Endothelial cell of umbilical vein (primary cell): ENCODE data around the gene KLRF2. TPM values are rescaled to one million over a fixed set of nuclear protein-coding genes. Genes with fewer than 3 reads are reported as not detected.
A peak's percentile ranks its signal among the peaks of the same experiment; 100 is the strongest.

Source experiments
- BruUV-seq: library from RNA; stranded (reverse); fragments of 400-500 nt; replicated peaks from 2 replicates; lab custom pipeline; 2021; lab: Mats Ljungman, UMichigan
- CTCF ChIA-PET: fragments of 300-600, 350-600 bp; sonication (Branson Sonifier 250); formaldehyde crosslinking; loops from one replicate; lab custom pipeline; 2021; ENCODE audit warnings: antibody characterized with exemption, inconsistent platforms; lab: Charles Lee
- POLR2A ChIA-PET: fragments of 300-600, 350-600 bp; sonication (Branson Sonifier 250); formaldehyde crosslinking; loops from one replicate; lab custom pipeline; 2021; ENCODE audit warnings: antibody characterized with exemption, inconsistent platforms; lab: Charles Lee
- DNase-seq: peaks from one replicate; pipeline ENCODE4 v3.0.0-alpha.2; 2011; ENCODE audit warnings: low read depth, low spot score
- FAIRE-seq: peaks from 2 replicates; lab custom pipeline; 2011; peaks lifted over from hg19 to GRCh38; lab: Jason Lieb, UNC
- H2AFZ ChIP-seq: 2 replicates; pipeline ENCODE4 v1.6.0; 2012; ENCODE audit warnings: low read depth, low read length, control low read depth, inconsistent platforms
- H3K27ac ChIP-seq: 2 replicates; pipeline ENCODE4 v1.5.1; 2011; ENCODE audit warnings: low read depth, mild to moderate bottlenecking, control low read depth, low read length, moderate library complexity; ENCODE audit not compliant: insufficient read depth
- H3K27me3 ChIP-seq, 2 experiments: 2 replicates each; pipeline versions ENCODE4 v1.6.0 to v1.6.1; 2011; ENCODE audit warnings: low read length in 2 of 2, mixed read lengths in 1 of 2; ENCODE audit not compliant: control insufficient read depth in 2 of 2, insufficient read depth in 2 of 2
- H3K36me3 ChIP-seq, 2 experiments: 2 replicates in 1 of 2; 3 replicates in 1 of 2; pipeline ENCODE4 v1.5.1; 2011; ENCODE audit warnings: low read length in 2 of 2, mild to moderate bottlenecking in 1 of 2, moderate library complexity in 1 of 2; ENCODE audit not compliant: control insufficient read depth in 2 of 2, insufficient read depth in 2 of 2; ENCODE audit errors: extremely low read depth in 1 of 2
- H3K4me1 ChIP-seq: 3 replicates; pipeline ENCODE4 v1.5.1; 2011; ENCODE audit warnings: mild to moderate bottlenecking, low read length; ENCODE audit not compliant: control insufficient read depth, insufficient read depth; ENCODE audit errors: extremely low read depth
- H3K4me2 ChIP-seq: 2 replicates; pipeline ENCODE4 v1.6.1; 2011; ENCODE audit warnings: low read length, control low read depth, mixed read lengths; ENCODE audit not compliant: insufficient read depth
- H3K4me3 ChIP-seq, 3 experiments: fragments of 200-600 bp in 1 of 3; sonication (generic), shearing (Covaris generic) in 1 of 3; replicated peaks in 1 of 3; 2 replicates each; pipeline ENCODE4 v1.5.1; 2011 to 2016; ENCODE audit warnings: control low read depth in 3 of 3, low read length in 3 of 3, mild to moderate bottlenecking in 2 of 3, inconsistent platforms in 1 of 3, low read depth in 1 of 3, moderate library complexity in 1 of 3; ENCODE audit not compliant: insufficient read depth in 1 of 3
- H3K79me2 ChIP-seq: 2 replicates; pipeline ENCODE4 v1.6.0; 2012; ENCODE audit warnings: low read length, inconsistent platforms; ENCODE audit not compliant: control insufficient read depth, insufficient read depth
- H3K9ac ChIP-seq: replicated peaks from 2 replicates; pipeline ENCODE3; 2011; ENCODE audit warnings: low read length, control low read depth; ENCODE audit not compliant: insufficient read depth; ENCODE audit errors: extremely low read depth
- H3K9me1 ChIP-seq: replicated peaks from 3 replicates; pipeline ENCODE4 v1.6.0; 2011; ENCODE audit warnings: mild to moderate bottlenecking, low read length; ENCODE audit not compliant: control insufficient read depth, insufficient read depth; ENCODE audit errors: extremely low read depth
- H3K9me3 ChIP-seq: replicated peaks from 2 replicates; pipeline ENCODE4 v1.5.1; 2012; ENCODE audit warnings: low read length, inconsistent platforms; ENCODE audit not compliant: control insufficient read depth, insufficient read depth
- H4K20me1 ChIP-seq: replicated peaks from 2 replicates; pipeline ENCODE3; 2011; ENCODE audit warnings: mild to moderate bottlenecking, low read length; ENCODE audit not compliant: control insufficient read depth, insufficient read depth; ENCODE audit errors: extremely low read depth
- EZH2 ChIP-seq: IDR thresholded peaks from 2 replicates; pipeline ENCODE4 v1.6.1; 2012; ENCODE audit warnings: borderline replicate concordance, low read depth, mild to moderate bottlenecking, moderate library complexity, low read length, inconsistent platforms; ENCODE audit not compliant: severe bottlenecking
- FOS ChIP-seq: IDR thresholded peaks from 2 replicates; pipeline ENCODE4 v1.6.1; 2011; ENCODE audit warnings: mild to moderate bottlenecking, low read length, moderate library complexity, borderline replicate concordance; ENCODE audit not compliant: insufficient read depth
- GATA2 ChIP-seq: IDR thresholded peaks from 2 replicates; pipeline ENCODE4 v1.7.0; 2011; ENCODE audit warnings: low read depth, mild to moderate bottlenecking, moderate library complexity, mixed read lengths, low read length; ENCODE audit not compliant: insufficient read length, insufficient read depth
- JUN ChIP-seq: IDR thresholded peaks from 2 replicates; pipeline ENCODE4 v1.6.1; 2011; ENCODE audit warnings: borderline replicate concordance, low read depth; ENCODE audit not compliant: insufficient read length, insufficient read depth
- POLR2A ChIP-seq: IDR thresholded peaks from 2 replicates; pipeline ENCODE4 v1.6.1; 2012; ENCODE audit warnings: low read depth, mild to moderate bottlenecking, control low read depth, low read length
- POLR2AphosphoS5 ChIP-seq: IDR thresholded peaks from 2 replicates; pipeline ENCODE4 v1.6.1; 2012; ENCODE audit warnings: low read depth, mild to moderate bottlenecking, control low read depth, low read length, moderate library complexity; ENCODE audit not compliant: insufficient read depth
- dilution Hi-C: fragments of 300-500 bp; cut with MboI; formaldehyde crosslinking; loops from one replicate; pipeline ENCODE4 v1.15.0; 2019; ENCODE audit warnings: low sequenced_read_pairs; ENCODE audit not compliant: extremely low pct_ligation_motif_present
- intact Hi-C: fragments of 100-400 bp; cut with micrococcal nuclease; formaldehyde crosslinking; loops from one replicate; pipeline ENCODE4 v1.10.0; 2022
- polyA plus RNA-seq, 4 experiments: library from polyadenylated mRNA; depleted of rRNA in 3 of 4; stranded (reverse) in 3 of 4; unstranded in 1 of 4; fragments of >200 nt; gene quantifications; 2 replicates each; pipeline versions ENCODE4 v1.2.1 to v1.2.3, GENCODE V29; 2011 to 2012; ENCODE audit warnings: missing spikeins in 1 of 4
- total RNA-seq: library from RNA; stranded (reverse); gene quantifications from 2 replicates; pipeline ENCODE4 v1.2.3, GENCODE V29; 2021
- TF ChIP-seq, protein P1 (sequence below), 2 donors: IDR thresholded peaks; 1 replicate in 1 of 2; 2 replicates in 1 of 2; pipeline ENCODE4 v1.5.1; 2011; ENCODE audit warnings: low read length in 2 of 2, mild to moderate bottlenecking in 2 of 2, moderate library complexity in 2 of 2, control low read depth in 1 of 2, inconsistent platforms in 1 of 2, low read depth in 1 of 2; ENCODE audit not compliant: insufficient read depth in 1 of 2; ENCODE audit errors: extremely low read depth in 1 of 2

Gene KLRF2
- total and polyA plus RNA-seq, 2 donors (not counting 3 experiments of a cell fraction or from before 2014, with no cell fraction given) = not detected

DNA sequence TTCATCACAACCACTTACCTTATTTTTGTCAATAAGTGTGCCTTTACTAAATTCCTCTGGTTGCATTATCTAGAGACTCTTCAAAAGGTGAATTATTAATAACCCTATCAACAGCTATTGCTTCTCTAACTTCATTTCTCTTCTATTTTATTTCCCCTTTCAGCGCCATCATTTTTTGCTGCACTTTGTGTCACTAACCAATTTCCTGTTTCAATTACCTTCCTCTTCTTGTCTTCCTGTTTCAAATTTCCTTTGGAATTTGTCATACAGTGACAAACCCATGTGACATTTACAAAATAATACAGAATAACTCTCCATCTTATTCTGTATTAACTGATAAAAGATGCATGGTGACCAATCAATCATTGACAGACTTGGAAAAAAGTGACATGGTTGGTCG is 63.1 kb downstream of the KLRF2 start:
- no peak overlapping the region for H3K9ac ChIP-seq
- dilution Hi-C loops = no loop called here
- peak overlapping the region; percentile 16 for H3K4me2 ChIP-seq
- peaks cover 9 to 21% of the 10 kb centered on the region in 2 experiments for H3K27me3 ChIP-seq
- H3K27ac ChIP-seq = no peak overlapping the region
- ChIA-PET CTCF (interaction anchor here (0.8 to 0.9 kb wide), 3 partner anchors 19 to 66 kb away, joined by 3 read pairs; no protein-coding TSS in a partner anchor), POLR2A (no interaction called here)
- intact Hi-C loops = no loop called here
- TF ChIP-seq EZH2 = no peak
- no peak for TF ChIP-seq POLR2A
- no peak for TF ChIP-seq JUN
- no peak for TF ChIP-seq POLR2AphosphoS5
- no peak for TF ChIP-seq FOS
- TF ChIP-seq, protein P1, sequence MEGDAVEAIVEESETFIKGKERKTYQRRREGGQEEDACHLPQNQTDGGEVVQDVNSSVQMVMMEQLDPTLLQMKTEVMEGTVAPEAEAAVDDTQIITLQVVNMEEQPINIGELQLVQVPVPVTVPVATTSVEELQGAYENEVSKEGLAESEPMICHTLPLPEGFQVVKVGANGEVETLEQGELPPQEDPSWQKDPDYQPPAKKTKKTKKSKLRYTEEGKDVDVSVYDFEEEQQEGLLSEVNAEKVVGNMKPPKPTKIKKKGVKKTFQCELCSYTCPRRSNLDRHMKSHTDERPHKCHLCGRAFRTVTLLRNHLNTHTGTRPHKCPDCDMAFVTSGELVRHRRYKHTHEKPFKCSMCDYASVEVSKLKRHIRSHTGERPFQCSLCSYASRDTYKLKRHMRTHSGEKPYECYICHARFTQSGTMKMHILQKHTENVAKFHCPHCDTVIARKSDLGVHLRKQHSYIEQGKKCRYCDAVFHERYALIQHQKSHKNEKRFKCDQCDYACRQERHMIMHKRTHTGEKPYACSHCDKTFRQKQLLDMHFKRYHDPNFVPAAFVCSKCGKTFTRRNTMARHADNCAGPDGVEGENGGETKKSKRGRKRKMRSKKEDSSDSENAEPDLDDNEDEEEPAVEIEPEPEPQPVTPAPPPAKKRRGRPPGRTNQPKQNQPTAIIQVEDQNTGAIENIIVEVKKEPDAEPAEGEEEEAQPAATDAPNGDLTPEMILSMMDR (IDR thresholded peaks at IDR 0.05; ENCODE audit: extremely low read depth in 1 of 2, insufficient read depth in 1 of 2, low read depth in 1 of 2, low read length in 2 of 2) = no peak
- TF ChIP-seq GATA2 = no peak
- H2AFZ ChIP-seq = no peak overlapping the region
- no peaks in the 10 kb centered on the region for H3K79me2 ChIP-seq
- DNase-seq (no peak), FAIRE-seq (no peak)
- no peaks in the 10 kb centered on the region for H4K20me1 ChIP-seq
- H3K4me3 ChIP-seq = no peak overlapping the region
- no peaks in the 10 kb centered on the region for H3K4me1 ChIP-seq
- H3K9me3 ChIP-seq = no peaks in the 10 kb centered on the region
- H3K36me3 ChIP-seq = no peaks in the 10 kb centered on the region
- no TSS peak for BruUV-seq
- no peaks in the 10 kb centered on the region for H3K9me1 ChIP-seq

Other genes starting within 250 kb of the KLRF2 start
- gene CLEC2D, start 211.8 kb upstream of the KLRF2 start, total RNA-seq = 4.1 and 6.5 TPM in 2 replicates
- gene CLEC2D, start 211.8 kb upstream of the KLRF2 start, polyA plus RNA-seq = 1.4 and 1.8 TPM in 2 replicates
- not detected in 2 replicates for gene CLECL1, start 148.4 kb upstream of the KLRF2 start, total RNA-seq
- gene CLECL1, start 148.4 kb upstream of the KLRF2 start, polyA plus RNA-seq = not detected in 2 replicates
- gene CD69, start 120.6 kb upstream of the KLRF2 start, total RNA-seq = 0.49 and 1.2 TPM in 2 replicates
- gene CD69, start 120.6 kb upstream of the KLRF2 start, polyA plus RNA-seq = 2.9 and 4.4 TPM in 2 replicates
- not detected in 2 replicates for gene KLRF1, start 54.0 kb upstream of the KLRF2 start, total RNA-seq
- gene KLRF1, start 54.0 kb upstream of the KLRF2 start, polyA plus RNA-seq = not detected in 2 replicates
- 16.4 and 18.3 TPM in 2 replicates for gene CLEC2B, start 12.1 kb upstream of the KLRF2 start, total RNA-seq
- 4.4 and 6.7 TPM in 2 replicates for gene CLEC2B, start 12.1 kb upstream of the KLRF2 start, polyA plus RNA-seq
- not detected in 2 replicates for gene CLEC2A, start 50.9 kb downstream of the KLRF2 start, total RNA-seq
- not detected in 2 replicates for gene CLEC2A, start 50.9 kb downstream of the KLRF2 start, polyA plus RNA-seq
- gene CLEC12A, start 89.9 kb downstream of the KLRF2 start, total RNA-seq = not detected in 2 replicates
- not detected in 2 replicates for gene CLEC12A, start 89.9 kb downstream of the KLRF2 start, polyA plus RNA-seq
- not detected in 2 replicates for gene CLEC1B, start 117.6 kb downstream of the KLRF2 start, total RNA-seq
- gene CLEC1B, start 117.6 kb downstream of the KLRF2 start, polyA plus RNA-seq = not detected in 2 replicates
- 1.2 TPM in 2 replicates for gene CLEC12B, start 129.1 kb downstream of the KLRF2 start, total RNA-seq
- gene CLEC12B, start 129.1 kb downstream of the KLRF2 start, polyA plus RNA-seq = 1.8 and 3.7 TPM in 2 replicates
- not detected in 2 replicates for gene CLEC9A, start 149.2 kb downstream of the KLRF2 start, total RNA-seq
- gene CLEC9A, start 149.2 kb downstream of the KLRF2 start, polyA plus RNA-seq = not detected in 2 replicates
- 22.5 and 24.2 TPM in 2 replicates for gene CLEC1A, start 217.5 kb downstream of the KLRF2 start, total RNA-seq
- 21.2 and 22.0 TPM in 2 replicates for gene CLEC1A, start 217.5 kb downstream of the KLRF2 start, polyA plus RNA-seq
- not detected in 2 replicates for gene CLEC7A, start 248.7 kb downstream of the KLRF2 start, total RNA-seq
- not detected in 2 replicates for gene CLEC7A, start 248.7 kb downstream of the KLRF2 start, polyA plus RNA-seq